ENCODE measurements around the gene TBX1. TPM values are rescaled to one million over a fixed set of nuclear protein-coding genes. Genes with fewer than 3 reads are reported as not detected.
A peak's percentile ranks its signal among the peaks of the same experiment; 100 is the strongest.

The TBX1 gene
- total RNA-seq, 1 donor from 2014 or later, result 24.2 TPM

DNA sequence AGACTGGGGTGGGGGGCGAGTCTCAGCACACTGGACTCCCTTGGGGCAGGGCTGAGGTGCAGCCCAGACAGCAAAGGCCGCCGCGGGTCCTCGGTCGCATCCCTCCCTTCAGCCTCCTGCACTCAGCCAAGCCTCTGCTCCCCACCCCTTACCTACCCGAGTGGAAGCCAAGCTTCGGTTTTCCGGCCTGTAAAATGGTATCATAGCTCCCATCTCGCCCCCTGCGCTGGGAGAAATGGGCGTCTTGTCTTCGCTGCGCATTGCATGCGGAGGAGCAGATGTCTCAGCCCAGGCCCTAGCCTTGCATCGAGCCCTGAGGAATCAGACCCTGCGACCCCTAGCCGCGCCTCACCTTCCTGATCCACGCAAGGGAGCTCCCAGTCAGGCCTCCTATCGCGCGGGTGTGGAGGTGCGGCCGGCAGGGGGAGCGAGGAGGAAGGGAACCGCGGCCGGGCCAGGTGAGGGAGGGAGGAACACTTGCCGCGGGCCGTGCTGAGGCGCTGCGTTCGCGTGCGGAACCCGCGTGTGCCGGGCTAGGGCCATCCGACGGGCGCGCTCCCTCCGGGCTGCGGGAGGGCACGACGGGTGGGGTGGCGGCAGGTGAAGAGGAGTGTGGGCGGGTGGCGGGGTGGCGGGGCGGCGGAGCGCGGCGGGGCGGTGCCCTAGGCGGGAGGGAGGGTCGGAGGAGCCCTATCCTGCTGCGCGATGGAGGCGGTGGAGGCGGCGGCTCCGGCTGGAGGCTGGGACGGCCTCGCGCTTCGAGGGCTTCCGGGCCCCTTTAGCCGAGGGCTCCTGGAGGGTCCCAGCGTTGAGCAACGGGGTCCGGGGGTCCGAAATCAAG lies 4.1 kb upstream of the TBX1 start:
- no peaks in the 10 kb centered on the region for H3K9me3 Mint-ChIP-seq (ENCODE audit: unreplicated experiment)
- peaks cover 13% of the 10 kb centered on the region for H3K27me3 Mint-ChIP-seq (ENCODE audit: unreplicated experiment)
- H3K4me1 Mint-ChIP-seq (ENCODE audit: unreplicated experiment), result peaks cover 27% of the 10 kb centered on the region
- no peaks in the 10 kb centered on the region for H3K36me3 Mint-ChIP-seq (ENCODE audit: unreplicated experiment)
- TF ChIP-seq, protein P1, sequence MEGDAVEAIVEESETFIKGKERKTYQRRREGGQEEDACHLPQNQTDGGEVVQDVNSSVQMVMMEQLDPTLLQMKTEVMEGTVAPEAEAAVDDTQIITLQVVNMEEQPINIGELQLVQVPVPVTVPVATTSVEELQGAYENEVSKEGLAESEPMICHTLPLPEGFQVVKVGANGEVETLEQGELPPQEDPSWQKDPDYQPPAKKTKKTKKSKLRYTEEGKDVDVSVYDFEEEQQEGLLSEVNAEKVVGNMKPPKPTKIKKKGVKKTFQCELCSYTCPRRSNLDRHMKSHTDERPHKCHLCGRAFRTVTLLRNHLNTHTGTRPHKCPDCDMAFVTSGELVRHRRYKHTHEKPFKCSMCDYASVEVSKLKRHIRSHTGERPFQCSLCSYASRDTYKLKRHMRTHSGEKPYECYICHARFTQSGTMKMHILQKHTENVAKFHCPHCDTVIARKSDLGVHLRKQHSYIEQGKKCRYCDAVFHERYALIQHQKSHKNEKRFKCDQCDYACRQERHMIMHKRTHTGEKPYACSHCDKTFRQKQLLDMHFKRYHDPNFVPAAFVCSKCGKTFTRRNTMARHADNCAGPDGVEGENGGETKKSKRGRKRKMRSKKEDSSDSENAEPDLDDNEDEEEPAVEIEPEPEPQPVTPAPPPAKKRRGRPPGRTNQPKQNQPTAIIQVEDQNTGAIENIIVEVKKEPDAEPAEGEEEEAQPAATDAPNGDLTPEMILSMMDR (IDR thresholded peaks at IDR 0.05), result peak; percentile 55
- no peak overlapping the region for H3K27ac Mint-ChIP-seq (ENCODE audit: unreplicated experiment)
- DNase-seq (ENCODE audit: extremely low spot score, unreplicated experiment), result no peak
- H3K4me3 Mint-ChIP-seq (ENCODE audit: unreplicated experiment), result no peak overlapping the region

DNA sequence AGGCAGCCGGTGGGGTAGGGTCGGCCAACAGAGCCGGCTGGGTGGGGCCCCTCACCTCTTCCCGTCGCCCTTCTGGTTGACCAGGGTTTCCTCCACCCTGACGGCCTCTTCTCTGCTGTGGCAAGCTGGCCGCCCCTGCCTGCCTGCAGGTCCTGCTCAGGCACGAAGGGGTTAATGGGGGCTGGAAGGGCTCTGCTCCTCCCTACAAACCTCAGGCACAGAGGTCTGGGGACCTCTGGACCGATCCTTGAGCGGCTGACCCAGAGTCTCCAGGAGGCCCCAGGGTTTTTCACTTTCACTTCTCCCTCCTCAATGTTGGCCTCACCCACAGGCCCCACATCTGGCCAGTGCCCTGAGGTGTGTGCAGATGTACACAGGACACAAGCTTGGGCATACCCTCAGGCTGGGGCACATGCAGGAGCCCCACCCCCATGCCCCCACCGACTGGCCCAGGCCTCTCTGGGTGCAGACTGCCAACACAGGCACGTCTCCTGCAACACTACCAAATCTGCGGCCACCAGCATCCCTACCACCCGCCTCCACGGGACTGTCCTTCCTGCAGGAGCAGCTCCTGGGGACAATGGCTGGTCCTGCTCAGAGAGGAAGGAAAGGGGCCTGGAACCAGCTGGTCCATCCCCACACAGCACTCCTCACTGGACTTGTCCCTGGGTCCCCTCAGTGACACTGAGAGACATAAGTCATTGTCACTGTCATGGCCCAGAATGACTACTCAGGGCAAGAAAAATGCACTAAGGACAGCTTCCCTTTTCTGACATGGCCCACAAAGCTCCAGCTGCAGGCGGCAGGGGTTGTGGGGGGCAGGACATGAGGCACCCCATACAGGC lies 3.2 kb upstream of the TBX1 start:
- peak overlapping the region; percentile 60 for H3K27ac Mint-ChIP-seq (ENCODE audit: unreplicated experiment)
- H3K4me1 Mint-ChIP-seq (ENCODE audit: unreplicated experiment), result peaks cover 32% of the 10 kb centered on the region
- H3K27me3 Mint-ChIP-seq (ENCODE audit: unreplicated experiment), result peaks cover 13% of the 10 kb centered on the region
- H3K36me3 Mint-ChIP-seq (ENCODE audit: unreplicated experiment), result no peaks in the 10 kb centered on the region
- DNase-seq (ENCODE audit: extremely low spot score, unreplicated experiment), result no peak
- no peaks in the 10 kb centered on the region for H3K9me3 Mint-ChIP-seq (ENCODE audit: unreplicated experiment)
- TF ChIP-seq, protein P1 (IDR thresholded peaks at IDR 0.05), result no peak
- H3K4me3 Mint-ChIP-seq (ENCODE audit: unreplicated experiment), result no peak overlapping the region

DNA sequence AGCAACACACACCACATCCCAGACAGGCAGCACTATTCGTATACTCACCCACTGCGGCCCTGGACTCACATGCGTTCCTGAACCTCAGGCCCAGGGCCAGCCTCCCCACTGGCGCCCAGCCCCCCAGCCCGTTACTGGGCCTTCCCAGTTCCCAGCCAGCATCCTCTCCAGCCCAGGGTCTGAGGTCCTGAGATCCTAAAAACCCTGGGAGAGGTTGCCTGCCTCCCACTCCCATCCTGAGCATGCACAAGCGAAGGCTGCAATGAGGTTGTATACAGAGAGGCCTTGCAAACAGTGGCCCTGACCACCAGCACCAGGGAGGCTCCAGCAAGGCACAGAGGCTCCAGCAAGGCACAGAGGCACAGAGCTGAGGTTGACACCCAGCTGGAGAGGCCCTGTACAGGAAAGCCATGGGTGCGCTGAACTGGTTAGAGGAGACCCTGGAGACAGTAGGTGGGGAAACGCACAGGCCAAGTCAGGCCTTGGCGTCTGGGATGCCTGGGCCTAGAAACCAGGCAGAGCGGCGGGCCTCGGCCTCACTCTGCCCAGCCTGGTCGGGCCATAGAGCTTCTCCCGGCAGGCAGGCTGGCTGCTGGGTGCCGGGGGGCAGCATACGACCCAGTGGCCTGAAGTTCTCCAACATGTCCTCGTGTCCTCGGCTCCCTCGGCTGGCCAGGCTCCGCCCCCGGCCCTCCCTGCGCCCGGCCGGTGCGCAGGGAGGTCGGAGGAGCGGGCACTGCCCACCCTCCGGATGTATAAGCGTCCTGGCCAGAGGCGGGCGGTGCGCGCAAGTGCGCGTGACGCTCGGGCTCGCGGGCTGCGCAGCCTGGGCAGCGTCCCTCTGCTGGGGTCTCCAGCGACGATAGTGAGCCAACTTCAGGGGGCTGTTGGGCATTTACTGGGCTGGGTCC lies 2.3 kb upstream of the TBX1 start:
- H3K4me3 Mint-ChIP-seq (ENCODE audit: unreplicated experiment), result no peak overlapping the region
- peaks cover 13% of the 10 kb centered on the region for H3K27me3 Mint-ChIP-seq (ENCODE audit: unreplicated experiment)
- H3K27ac Mint-ChIP-seq (ENCODE audit: unreplicated experiment), result no peak overlapping the region
- TF ChIP-seq, protein P1 (IDR thresholded peaks at IDR 0.05), result no peak
- H3K4me1 Mint-ChIP-seq (ENCODE audit: unreplicated experiment), result peaks cover 33% of the 10 kb centered on the region
- no peaks in the 10 kb centered on the region for H3K36me3 Mint-ChIP-seq (ENCODE audit: unreplicated experiment)
- DNase-seq (ENCODE audit: extremely low spot score, unreplicated experiment), result no peak
- H3K9me3 Mint-ChIP-seq (ENCODE audit: unreplicated experiment), result no peaks in the 10 kb centered on the region

DNA sequence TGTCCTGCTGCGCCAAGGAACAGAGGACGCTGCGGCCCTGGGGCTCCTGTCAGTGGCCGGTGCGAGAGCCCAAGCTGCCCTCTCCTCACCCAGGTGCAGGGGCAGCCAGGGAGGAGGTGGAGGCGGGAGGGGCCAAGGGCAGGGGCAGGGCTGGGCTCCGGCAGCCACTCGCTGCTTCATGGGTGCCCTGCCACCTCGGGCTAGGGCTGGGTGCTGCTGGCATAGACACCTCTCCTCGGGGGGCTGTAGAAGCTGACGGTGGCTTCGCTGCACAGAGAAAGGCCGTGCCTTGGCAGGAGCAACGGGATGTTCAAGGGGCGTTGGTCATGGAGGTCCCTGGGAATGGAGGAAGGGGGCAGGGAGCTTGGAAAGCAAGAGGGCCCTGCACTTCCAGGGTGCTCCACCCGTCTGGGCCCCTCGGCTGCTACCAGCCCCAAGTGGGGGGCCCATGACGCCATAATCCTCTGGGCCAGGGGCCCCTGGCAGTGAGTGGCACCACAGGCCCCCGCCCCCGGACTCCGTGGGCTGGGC lies 1.6 kb upstream of the TBX1 start:
- no peaks in the 10 kb centered on the region for H3K9me3 Mint-ChIP-seq (ENCODE audit: unreplicated experiment)
- peaks cover 13% of the 10 kb centered on the region for H3K27me3 Mint-ChIP-seq (ENCODE audit: unreplicated experiment)
- no peak overlapping the region for H3K4me3 Mint-ChIP-seq (ENCODE audit: unreplicated experiment)
- H3K36me3 Mint-ChIP-seq (ENCODE audit: unreplicated experiment), result no peaks in the 10 kb centered on the region
- H3K4me1 Mint-ChIP-seq (ENCODE audit: unreplicated experiment), result peaks cover 31% of the 10 kb centered on the region
- no peak overlapping the region for H3K27ac Mint-ChIP-seq (ENCODE audit: unreplicated experiment)
- no peak for DNase-seq (ENCODE audit: extremely low spot score, unreplicated experiment)
- TF ChIP-seq, protein P1 (IDR thresholded peaks at IDR 0.05), result no peak
